Middle frontal gyrus (tissue), 1 donor: ENCODE results near the gene RGS3.

Experiments
- DNase-seq: peaks from one replicate; pipeline ENCODE4 v3.0.0-alpha.2; 2015; ENCODE audit warnings: low spot score; ENCODE audit errors: extremely low spot score

The RGS3 gene

GRCh38 chr9:113465599-113466140, 2.1 kb downstream of the RGS3 start:
- no peak for DNase-seq

- no peak for DNase-seq
Observed at GRCh38 chr9:113467183-113467582, 3.7 kb downstream of the RGS3 start.

GRCh38 chr9:113468716-113469448, 5.4 kb downstream of the RGS3 start:
- DNase-seq = no peak

GRCh38 chr9:113471143-113471542, 7.6 kb downstream of the RGS3 start:
- DNase-seq = no peak

GRCh38 chr9:113471566-113471965, 8.0 kb downstream of the RGS3 start:
- DNase-seq = no peak

GRCh38 chr9:113472199-113472598, 8.7 kb downstream of the RGS3 start:
- no peak for DNase-seq

GRCh38 chr9:113474360-113475028, 11.0 kb downstream of the RGS3 start:
- no peak for DNase-seq

GRCh38 chr9:113475031-113475430, 11.5 kb downstream of the RGS3 start:
- no peak for DNase-seq

- DNase-seq = no peak
Observed at GRCh38 chr9:113475992-113476391, 12.5 kb downstream of the RGS3 start.

GRCh38 chr9:113476511-113476916, 13.0 kb downstream of the RGS3 start:
- DNase-seq = no peak

- DNase-seq = no peak
Observed at GRCh38 chr9:113477058-113477457, 13.5 kb downstream of the RGS3 start.

- DNase-seq = no peak
Observed at GRCh38 chr9:113477661-113478060, 14.1 kb downstream of the RGS3 start.

- DNase-seq = no peak
Observed at GRCh38 chr9:113479174-113479621, 15.7 kb downstream of the RGS3 start.

- no peak for DNase-seq
Observed at GRCh38 chr9:113480612-113481011, 17.1 kb downstream of the RGS3 start.

GRCh38 chr9:113481176-113481787, 17.8 kb downstream of the RGS3 start:
- DNase-seq = no peak

- DNase-seq = no peak
Observed at GRCh38 chr9:113482341-113482740, 18.8 kb downstream of the RGS3 start.

- no peak for DNase-seq
Observed at GRCh38 chr9:113482991-113483675, 19.6 kb downstream of the RGS3 start.

GRCh38 chr9:113483676-113484257, 20.2 kb downstream of the RGS3 start:
- no peak for DNase-seq

GRCh38 chr9:113484258-113484730, 20.8 kb downstream of the RGS3 start:
- no peak for DNase-seq

- DNase-seq = no peak
Observed at GRCh38 chr9:113485761-113486115, 22.2 kb downstream of the RGS3 start.

- DNase-seq = no peak
Observed at GRCh38 chr9:113486327-113486726, 22.8 kb downstream of the RGS3 start.
